NCI-H526 (cell line): Measurements from ENCODE around the gene DEFB115.
"Not testable (repeated sequence)": the region's sequence is repeated elsewhere in the genome, so short reads cannot be mapped to it uniquely, and the experiment has no call there.

Experiments used
- DNase-seq, 2 experiments: peaks; one replicate each; lab custom pipeline; 2025; lab: John Stamatoyannopoulos, UW

DEFB115 gene, protein sequence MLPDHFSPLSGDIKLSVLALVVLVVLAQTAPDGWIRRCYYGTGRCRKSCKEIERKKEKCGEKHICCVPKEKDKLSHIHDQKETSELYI

DNA sequence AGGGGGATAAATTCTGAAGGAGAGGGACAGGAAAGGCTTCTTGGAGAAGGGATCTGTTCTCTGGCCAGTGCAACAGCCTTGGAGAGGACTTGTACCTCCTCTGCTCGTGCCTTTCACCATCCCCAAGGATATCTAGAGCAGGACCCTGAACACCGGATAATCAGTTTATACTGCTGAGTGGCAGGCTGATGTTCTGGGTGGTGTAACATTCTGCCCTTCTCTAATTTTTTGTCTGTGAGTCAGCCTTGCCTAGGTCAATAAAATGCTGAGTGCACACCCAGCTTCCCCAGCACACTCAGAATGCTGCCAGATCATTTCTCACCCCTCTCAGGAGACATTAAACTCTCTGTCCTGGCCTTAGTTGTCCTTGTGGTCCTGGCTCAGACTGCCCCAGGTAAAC lies at the start of gene DEFB115:
DEFB115 (plus strand) TSS at position 301 of the 400 bp plus-strand sequence; CDS start at position 301, 0 bp downstream.
- DNase-seq, result no peak

DNA sequence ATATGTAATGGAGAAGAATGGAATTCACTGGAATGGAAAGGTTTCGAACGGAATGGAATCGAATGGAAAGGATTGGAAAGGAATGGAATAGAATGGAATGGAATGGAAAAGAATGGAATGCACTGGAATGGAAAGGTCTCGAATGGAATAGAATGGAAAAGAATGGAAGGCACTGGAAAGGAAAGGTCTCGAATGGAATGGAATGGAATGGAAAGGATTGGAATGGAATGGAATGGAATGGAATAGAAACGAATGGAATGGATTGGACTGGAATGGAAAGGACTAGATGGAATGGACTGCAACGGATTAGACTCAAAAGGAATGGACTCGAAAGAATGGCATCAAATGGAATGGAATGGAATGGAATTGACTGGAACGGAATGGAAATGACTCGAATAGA lies 20.5 kb upstream of the DEFB115 start:
- no peak for DNase-seq

- no peak for DNase-seq
Measured at GRCh38 chr20:31237763-31238162, 19.7 kb upstream of the DEFB115 start.

DNA sequence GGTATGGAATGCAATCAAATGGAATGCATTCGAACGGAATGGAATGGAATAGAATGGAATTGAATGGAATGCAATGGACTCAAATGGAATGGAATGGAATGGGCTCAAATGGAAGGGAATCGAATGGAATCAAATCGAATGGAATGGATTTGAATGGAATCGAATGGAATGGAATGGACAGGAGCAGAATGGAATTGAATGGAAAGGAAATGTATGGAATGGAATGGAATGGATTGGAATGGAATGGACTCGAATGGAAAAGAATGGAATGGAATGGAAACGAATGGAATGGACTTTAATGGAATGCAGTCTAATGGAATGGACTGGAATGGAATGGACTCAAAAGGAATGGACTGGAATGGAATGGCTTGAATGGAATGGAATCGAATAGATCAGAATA lies 18.3 kb upstream of the DEFB115 start:
- DNase-seq, result no peak

DNA sequence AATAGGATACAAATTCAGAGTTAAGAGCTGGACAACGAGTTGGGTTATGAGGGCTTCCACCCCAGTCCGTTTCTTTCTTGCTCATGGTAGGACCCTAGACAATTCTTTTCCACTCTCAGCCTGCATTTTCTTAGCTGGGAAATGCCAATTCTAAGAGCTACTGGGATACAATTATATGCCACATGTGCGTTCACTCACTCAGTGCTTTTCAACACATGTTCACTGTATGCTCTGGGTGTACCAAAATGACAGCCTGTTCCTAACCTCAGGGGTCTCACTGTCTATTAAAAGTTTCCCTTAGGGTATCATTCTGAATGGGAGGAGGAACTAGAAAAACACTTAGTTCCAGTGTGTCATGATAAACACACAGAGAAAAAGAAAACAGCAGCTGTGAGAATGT lies 505 bp upstream of the DEFB115 start:
- DNase-seq, result no peak

- DNase-seq, result peak; percentile 2 to 67
Measured at GRCh38 chr20:31260326-31260932, 3.0 kb downstream of the DEFB115 start.

GRCh38 chr20:31274441-31274840 lies 17.0 kb downstream of the DEFB115 start:
- DNase-seq, result no peak

DNA sequence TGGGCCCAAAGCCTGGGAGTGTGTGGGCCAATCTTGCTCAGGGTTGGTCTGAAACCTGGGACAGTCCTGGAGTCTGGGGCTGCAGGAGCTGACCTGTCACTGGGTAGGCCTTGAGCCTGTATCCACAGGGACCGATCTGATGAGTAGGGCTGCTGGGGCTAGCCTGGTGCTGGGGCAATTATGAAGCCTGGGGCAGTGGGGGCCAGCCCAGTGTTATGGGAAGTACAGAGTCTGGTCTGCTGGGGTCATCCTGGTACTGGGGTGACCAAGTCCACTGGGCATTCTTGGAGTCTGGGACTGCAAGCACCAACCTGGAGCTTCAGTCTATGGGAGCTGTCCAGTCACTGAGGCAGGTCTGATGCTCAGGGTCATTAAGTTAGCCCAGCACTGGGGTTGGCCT lies 20.7 kb downstream of the DEFB115 start:
- no peak for DNase-seq

- DNase-seq, result not testable (repeated sequence)
Measured at GRCh38 chr20:31284964-31285363, 27.5 kb downstream of the DEFB115 start.

DNA sequence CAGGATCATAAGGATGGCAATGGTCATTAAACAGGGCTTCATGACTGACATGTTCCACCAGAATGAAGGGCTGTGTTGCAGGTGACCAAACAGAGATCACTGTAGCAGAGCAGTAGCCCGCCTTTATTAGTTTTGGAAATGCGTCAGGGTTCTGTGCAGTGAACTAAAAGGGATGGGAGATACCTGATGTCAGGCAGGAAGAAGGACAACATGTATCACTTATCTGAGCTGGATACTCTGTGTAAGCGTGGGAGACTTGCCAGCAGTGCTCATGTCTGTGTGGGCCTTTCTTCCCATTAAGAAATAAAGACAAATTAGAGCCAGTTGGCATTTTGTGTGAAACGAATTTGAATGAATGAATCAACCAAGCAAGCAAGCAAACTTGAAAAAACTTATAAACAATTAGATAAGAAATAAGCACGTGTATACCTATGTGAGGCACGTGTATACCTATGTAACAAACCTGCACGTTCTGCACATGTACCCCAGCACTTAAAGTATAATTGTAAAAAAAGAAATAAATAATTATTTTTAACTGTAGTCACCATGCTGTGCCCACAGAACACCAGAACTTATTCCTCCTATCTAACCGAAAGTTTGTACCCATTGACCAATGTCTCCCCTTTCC lies 51.2 kb downstream of the DEFB115 start, which contains the start of gene DEFB116:
DEFB116 (minus strand) TSS at position 51 of the 628 bp plus-strand sequence; CDS start at position 51, 0 bp downstream.
- DNase-seq, result no peak
